Right hindlimb (tissue), 1 donor: ENCODE results near the gene GNB1.
A peak's percentile ranks its signal among the peaks of the same experiment; 100 is the strongest.

Experiments used
- DNase-seq: peaks from one replicate; pipeline ENCODE4 v3.0.0-alpha.2; 2018

Gene GNB1

DNA sequence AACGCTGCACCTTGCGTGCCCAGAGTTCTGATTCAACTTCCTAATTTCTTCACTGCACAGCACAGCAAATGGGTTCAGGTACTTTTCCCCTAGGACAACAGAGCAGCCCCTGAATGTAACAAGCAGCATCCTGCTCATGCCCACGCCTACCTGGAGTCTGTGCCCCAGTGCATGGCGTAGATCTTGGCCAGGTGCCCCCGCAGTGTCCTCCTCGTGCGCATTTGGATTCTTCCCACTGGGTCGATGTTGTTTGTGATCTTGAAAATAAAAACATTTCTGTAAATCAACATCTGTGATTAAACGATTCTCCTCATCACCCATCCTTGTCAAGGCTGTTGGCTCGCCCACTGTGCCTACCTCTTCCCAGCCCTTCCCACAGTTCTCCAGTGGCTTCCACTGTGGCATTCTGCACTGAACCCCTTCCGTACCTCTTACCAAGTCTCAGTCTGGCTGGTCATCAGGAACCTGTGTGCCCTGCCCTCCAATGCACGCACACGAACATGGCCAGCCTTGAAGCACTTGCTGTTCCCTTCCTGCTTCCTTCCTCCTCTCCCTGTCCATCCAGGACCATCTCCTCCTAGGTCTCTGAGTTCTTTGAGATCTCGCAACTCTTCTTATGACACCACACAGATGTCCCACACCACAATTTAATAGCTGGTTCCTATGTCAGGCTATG, 75.1 kb downstream of the GNB1 start:
- no peak for DNase-seq

DNA sequence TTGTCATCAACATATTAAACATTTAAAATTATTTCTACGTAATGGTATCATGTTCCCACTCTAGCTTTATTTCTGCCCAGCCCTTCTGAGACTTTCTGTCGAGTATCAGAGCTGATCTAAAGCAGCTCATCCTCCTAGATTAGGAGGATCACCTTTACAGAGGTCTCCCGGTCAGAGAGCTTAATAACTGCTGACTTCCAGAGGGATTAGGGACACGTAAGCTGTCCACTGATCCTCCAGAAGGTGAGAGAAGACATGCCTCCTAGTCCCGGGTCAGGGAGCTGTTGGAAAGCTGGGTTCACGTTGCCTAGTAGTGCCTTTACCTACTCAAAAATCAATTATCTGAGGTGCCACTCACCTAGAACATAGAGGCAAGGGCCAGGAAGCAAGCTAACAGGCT, 81.4 kb downstream of the GNB1 start:
- no peak for DNase-seq

DNA sequence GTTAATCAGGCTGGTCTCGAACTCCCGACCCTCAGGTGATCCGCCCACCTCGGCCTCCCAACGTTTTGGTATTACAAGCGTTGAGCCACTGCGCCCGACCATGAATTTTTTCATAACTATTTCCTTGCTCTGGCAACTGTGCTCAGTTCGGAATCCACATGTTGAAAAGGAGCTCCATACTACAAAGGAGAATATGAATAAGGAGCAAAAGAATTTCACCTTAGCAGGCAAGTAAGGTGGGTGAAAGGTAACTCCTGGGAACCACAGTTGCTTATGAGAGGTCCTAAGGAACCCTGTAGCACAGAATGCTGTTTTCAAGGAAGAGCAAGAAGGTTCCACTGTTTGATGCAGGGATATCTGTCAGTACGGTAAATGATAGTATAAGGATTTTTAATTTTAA, 82.7 kb downstream of the GNB1 start:
- no peak for DNase-seq

DNA sequence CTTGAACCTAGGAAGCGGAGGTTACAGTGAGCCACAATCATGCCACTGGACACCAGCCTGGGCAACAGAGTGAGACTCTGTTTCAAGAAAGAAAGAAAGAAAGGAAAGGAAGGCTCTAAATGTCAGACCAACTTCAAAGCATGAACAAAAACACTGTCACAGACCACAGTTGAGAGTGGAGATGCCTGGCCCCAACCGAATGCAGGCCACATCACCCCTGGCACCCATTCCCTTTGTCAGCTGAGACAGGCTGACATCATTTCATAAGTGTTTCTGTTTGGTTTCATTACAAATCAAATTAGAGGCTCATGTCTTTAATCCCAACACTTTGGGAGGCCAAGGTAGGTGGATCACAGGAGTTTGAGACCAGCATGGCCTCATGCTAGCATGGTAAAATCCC, 84.0 kb downstream of the GNB1 start:
- no peak for DNase-seq

DNA sequence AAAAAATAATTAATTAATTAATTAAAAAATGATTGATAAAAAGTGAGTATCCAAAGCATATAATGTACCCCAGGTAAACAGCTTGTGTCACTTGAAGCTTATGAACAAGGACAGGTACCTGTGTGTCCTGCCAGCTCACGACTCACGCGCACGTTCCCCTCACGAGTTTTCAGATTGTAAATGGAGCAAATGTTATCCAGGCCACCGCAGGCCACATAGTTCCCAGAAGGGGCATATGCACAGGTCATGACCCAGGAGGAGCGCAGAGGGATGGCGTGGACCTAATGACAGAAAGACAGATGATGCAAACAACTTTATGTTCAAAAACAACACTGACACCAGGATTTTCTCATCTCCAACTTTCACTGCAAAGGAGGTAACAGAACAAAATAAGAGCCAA, 86.6 kb downstream of the GNB1 start:
- no peak for DNase-seq

DNA sequence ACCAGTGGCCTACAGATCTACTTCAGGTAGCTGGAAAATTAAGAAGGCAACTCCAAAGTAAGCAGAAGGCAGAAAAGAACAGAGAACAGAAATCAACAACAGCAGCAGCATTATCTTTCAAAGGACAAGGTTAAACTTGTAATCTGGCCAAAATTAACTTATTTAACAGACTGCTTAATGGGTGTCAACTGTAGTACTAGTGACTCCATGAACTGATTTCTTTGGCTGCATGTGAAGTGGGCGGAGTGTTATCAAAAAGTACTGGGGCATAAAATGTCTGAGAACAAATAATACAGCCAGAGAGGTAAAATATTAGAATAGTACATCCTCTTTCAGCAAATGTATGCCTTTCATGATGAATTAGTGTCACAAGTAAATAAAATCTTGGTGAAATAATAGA, 88.0 kb downstream of the GNB1 start:
- DNase-seq: no peak

DNA sequence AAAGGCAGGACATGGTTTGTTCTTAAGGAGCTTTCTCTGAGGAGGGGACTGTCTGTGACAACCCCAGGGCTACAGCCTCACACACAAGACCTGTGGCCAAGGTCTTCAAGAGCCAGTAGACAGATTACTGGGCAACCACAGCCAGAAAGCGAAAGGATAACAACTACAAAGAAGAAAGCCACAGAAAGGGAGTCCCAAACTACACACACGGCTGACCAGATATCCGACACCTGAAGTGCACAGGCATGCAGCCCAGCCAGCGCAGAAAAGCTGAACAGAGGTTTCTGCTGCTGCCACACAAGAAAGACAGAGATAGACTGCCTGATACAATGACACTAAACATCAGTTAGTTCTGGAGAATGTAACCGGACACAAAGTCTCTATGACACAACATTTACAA, 91.2 kb downstream of the GNB1 start:
- DNase-seq: no peak

DNA sequence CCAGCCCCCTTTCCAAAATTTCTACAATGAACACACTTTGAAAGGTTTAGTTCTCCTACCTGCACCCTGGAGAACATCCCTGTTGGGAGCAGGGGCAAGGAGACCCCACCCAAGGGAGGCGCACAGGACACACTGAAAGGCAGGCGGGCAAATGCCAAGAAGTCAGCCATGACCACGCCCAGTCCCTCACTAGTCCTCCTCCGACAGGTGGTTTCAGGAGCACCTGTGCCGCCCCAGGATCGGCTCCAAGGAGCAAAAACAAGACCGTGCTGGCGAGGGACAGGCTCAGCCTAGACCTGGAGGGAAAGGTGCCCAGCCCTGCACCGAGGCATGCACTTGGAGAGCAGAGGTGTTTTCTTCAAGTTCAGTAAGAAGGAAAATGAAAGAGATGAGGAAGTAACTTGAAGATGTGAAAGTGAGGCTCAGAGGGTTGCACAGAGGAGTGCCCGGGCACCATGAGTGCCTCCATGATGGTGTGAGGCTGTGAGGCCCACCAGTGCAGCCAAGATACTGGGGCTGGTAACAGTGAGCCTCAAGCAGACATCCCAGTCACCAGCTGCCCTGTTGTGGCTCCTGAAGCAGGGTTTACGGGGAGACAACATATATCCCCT, 93.1 kb downstream of the GNB1 start:
- no peak for DNase-seq

DNA sequence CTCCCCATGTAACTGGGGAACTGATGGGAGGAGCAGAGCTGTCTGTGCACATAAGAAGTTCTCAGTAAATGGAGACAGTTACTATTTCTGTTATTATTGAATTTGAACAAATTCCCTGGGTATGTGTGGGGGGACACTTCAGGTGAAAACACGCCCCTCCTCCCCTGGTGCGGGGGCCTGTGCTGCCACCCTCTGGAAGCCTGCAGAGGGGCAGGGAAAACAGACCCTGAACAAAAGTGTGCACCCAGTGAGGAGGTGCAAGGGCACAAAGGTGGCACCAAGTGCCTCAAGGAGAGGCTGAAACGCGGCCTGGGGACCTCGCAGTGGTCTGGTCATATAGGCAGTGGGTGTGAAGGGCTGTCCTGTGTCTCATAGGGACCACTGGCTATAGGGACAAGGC, 94.4 kb downstream of the GNB1 start:
- DNase-seq: no peak

DNA sequence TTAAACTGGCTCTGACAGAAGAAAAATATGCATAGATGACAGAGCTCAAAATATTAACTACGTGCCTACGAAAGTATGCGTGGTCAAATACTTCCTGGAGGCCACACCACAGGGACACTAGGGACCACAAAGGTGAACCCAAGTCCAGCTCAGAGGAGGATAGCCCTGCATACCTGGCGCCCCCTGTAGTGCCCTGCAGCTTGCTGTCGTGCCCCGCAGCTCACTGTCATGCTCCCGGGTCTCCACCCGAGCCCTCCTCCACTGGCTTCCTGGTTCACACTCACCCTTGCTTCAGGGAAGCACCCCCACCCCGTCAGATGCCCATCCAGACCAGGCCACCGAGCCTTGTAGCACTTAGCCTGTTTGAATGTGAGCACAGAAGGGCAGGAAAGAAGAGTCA, 95.9 kb downstream of the GNB1 start:
- no peak for DNase-seq

DNA sequence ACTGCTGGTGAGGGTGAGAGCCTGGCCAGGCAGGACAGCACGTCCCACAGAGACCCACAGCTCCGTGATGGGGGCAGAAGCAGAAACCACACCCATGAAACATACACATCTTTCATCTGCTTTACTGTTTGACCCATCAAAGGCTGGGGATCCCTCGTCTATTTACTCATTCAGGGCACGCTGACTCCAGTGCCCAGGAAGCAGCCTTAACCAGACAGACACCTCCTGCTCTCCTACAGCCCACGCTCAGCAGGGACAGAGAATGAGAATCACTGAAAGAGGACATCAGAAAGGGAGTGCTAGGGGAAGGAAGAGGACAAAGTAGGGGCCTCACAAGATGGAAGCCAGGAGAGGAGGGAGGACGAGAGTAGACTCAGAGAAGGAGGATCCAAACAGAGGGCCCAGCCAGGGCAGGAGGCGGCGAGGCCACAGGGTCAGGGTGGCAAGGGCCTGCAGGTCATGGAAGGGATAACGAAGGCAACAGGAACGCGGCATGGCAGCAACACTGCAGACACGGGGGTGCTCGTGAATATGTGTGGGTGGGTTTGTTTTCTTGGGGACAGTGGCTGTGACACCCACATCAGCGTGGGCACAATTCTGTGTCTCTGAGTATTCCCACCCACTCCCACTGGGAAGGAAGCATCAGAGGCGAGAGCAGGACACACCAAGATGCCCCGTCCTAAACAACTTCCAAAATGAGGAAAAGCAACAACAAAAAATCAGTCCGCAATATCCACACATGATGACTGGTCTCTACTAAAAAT, 97.2 kb downstream of the GNB1 start:
- DNase-seq: no peak

DNA sequence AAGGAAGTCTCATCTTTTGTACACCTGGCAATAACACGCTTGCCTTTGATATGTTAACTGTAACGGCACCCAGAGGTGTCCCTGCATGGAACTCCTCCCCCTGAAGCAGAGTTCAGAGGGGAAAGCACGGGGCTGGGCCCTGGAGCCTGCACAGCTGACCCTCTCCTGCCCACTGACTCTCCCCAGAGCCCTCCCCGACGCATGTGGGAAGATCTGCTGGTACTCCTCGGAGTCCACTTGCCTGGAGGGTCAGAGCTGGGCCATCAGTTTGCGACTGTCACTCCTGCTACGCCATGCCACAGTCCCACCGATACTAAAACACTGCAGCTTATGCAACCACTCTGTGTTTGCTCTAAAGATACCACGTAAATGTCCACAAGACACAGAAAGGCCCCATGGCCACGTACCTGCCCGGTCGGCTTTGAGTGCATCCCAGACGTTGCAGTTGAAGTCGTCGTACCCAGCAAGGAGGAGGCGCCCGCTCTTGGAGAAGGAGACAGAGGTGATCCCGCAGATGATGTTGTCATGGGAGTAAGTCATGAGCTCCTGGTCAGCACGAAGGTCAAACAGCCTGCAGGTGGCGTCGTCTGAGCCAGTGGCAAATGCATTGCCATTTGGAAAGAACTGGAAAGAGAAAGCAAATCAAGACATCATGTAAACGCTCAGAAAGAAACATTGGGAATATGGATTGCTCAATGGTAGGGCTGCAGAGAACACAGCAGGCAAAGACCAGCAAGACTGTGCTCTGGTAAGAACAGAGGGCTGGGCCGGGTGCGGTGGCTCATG, 102.0 kb downstream of the GNB1 start:
- no peak for DNase-seq

DNA sequence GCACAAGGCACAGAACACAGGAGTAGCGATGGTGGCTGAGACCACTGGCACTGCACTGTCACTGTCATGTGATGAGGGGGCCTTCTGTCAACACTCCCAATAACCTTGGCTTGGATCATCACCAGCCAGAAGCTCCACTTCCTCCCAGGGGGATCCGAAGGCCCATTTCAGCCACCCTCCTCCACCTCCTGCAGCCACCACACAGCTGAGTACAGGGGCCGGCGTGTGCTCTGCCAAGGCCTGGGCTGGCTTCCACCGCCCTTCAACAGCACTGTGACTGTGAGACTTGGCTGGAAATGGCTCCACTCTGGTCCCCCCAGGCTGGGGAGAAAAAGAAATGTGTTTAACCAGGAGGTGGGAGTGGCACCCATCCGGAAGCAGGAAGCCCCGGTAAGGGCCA, 102.8 kb downstream of the GNB1 start:
- DNase-seq: no peak

DNA sequence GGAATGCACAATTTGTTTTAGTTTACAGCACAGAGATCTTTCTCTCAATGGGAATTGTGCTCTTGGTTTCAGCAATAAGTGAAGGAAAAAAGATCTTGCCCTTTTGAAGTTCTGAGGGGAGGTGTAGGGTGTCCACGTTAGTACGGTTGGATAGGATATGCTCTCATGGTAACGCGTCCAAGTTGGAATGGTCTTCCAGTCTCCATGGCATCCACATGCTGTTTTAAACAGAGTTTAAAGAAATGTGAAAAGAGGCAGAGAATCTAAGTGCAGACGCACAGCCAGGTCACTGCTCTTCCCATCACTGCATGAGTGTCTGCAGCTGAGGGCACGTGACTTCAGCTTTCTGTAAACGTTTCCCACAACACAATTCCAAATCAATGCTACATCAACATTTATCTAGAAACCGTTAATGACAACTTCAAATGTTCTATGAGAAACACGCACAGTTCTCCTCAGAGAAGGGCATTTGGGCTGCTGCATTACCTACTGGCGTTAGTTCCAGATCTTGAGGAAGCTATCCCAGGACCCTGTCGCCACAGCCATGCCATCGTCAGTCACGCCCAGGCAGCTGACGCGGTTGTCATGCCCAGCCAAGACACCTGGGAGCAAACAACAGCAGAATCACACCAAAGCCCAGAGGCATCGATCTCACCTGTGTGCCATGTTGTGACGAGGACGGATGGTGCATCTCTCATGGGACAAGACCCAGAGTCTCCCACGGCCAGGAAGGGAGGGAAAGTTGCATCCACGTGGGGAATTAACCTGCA, 103.9 kb downstream of the GNB1 start:
- no peak for DNase-seq

DNA sequence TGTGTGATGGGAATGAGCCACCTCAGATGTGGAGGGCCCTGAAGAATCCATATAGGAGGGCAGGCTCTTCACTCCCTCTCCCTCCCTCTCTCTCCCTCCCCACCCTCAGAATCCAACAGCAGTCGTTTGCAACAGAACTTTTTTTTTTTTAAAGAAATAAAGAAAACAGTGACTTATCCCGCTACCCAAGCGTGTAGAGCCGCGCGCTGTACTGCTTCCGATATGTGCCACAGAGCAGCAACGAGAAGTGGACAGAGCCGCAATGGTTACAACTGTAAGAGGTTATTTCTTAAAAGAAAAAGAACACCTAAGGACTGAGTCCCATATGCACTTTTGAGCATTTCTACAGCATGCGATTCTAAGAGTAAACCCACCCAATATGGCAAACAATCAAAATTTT, 105.2 kb downstream of the GNB1 start:
- no peak for DNase-seq

DNA sequence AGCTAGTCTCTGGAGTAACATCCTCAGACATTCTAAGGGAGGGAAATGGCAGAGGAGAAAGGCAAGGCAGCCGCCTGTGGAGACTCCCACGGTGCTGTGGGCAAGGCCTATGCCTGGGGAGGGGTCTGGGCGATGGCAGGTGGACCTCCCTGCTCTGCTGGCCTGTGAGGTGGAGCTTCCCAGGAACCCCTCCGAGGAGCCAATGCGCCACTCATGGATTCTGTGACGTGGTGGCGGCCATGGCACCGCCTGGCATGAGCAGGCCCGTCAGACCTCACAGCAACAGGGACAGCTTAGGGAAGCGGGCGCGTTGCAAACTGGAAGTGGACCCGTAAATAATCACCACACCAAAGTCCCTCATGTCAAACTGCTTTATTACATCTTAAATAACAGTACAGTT, 106.0 kb downstream of the GNB1 start:
- no peak for DNase-seq

DNA sequence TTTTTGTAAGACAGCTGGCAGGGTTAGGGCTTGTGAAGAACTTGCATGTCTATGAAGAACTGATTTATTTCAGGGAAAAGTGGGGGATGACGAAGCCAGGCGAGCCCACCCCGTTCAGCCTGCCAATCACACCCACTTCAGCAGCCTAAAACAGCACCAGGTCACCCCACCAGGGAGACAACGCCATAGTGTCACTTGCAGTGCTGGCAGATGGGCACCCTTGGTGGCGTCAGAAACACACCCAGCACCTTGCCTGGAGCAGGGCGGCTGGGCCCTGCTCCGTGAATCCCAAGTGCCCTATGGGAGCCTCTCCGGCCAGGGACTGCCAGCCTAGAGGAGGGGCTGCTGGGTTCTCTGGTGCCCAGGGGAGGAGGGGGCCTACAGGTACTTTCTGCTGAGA, 107.6 kb downstream of the GNB1 start:
- DNase-seq: no peak

DNA sequence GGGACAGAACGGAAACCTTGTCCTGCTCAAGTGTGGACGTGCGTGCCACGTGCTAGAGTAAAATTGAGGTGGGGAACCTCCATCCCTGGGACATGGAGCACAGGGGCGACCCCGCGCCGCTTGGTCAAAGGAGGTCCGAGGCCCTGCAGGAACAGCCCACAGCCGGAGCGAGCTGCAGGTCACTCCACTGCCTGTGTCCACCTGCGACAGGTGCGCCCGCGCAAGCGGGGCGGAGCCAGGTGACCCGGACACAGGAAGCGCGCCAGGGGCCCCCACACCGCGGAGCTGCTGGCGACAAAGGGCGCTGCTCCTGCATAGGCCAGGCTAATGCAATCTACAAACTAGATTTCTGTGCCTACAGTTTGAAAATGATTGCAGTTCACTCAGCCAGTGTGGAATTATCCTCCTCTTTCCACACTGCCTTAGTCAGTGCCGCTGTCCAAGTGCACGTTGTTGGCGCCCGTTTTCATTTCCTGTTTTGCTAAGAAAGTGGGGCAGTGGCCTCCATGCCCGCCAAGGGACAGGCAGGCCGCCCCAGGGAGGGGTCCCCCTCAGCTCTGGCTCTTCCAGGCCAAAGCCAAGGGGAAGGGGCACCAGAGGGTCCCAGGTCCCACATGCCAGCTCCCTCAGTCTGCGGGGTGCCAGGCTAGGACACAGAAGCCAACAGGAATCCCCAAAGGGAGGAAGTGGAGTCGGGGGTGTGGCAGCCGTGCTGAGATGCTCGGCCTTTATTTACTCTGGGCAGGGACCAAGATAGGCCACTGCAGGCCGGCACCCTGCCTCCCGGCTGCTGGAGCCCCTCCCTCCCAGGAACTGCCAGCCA, 108.3 kb downstream of the GNB1 start:
- peak; percentile 61 for DNase-seq

DNA sequence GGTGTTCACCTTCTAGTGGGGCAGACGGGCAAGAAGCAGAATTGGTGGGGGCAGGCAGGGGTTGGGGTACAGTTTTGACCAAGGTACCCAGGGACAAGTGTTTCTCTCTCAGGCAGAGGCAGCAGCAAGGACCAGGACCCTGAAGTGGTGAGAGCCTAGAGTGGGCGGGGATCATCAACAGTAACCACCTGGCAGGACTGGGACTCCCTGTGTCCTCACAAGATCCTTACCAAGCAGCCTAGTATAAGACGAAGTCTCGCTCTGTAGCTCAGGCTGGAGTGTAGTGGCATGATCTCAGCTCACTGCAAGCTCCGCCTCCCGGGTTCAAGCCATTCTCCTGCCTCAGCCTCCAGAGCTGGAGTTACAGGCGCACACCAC, 109.4 kb downstream of the GNB1 start:
- DNase-seq: no peak

DNA sequence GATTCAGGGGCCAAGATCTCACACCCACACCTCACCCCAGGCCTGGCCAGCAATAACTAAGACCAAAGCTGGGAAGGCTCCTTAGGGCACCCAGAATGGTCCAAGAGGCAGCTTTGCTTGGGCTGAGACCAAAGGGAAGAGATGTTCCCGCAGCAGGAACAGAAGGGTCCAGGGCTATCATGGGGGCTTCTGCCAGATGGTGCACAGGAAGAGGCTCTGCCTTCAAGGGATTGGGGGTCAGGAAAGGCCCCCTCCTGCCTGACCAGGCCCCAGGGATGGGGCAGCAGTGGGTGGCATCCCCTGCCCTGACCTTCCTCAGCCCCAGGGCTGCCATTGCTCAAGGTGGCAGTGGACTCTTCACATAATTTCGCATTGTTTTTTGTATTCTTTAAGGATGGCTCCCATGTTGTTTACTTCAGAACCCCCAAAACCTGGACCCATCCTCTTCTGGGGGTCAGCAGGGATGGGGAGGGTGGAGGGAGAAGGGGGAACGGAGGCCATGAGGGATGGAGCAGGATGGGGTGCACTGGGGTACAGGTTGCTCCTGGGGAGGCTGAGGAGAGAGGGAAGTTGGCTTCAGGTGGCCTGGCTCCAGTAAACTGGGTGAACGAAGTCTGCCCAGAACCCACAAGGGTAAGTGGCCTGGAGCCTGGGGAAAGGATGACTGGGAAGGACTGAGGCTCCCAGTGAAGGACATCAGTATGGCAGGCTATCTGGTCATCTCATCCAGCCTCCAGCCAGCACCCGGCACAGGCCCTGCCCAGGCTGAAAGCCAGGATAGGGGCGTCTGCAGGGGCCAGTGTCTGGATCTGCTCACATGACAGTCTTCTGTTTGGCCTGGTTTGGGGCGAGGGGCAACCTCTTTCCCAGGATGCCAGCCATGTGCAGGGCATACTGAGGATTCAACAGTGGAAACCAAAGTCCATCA, 110.0 kb downstream of the GNB1 start:
- no peak for DNase-seq
